Measurements from ENCODE around the gene ADGRL3.
"Not testable (repeated sequence)": the region's sequence is repeated elsewhere in the genome, so short reads cannot be mapped to it uniquely, and the experiment has no call there.

The ADGRL3 gene

GRCh38 chr4:61588621-61589402, 388.7 kb downstream of the ADGRL3 start:
- H3K27ac ChIP-seq, result no peak overlapping the region
- no peak for DNase-seq (ENCODE audit: low read depth, low spot score)

DNA sequence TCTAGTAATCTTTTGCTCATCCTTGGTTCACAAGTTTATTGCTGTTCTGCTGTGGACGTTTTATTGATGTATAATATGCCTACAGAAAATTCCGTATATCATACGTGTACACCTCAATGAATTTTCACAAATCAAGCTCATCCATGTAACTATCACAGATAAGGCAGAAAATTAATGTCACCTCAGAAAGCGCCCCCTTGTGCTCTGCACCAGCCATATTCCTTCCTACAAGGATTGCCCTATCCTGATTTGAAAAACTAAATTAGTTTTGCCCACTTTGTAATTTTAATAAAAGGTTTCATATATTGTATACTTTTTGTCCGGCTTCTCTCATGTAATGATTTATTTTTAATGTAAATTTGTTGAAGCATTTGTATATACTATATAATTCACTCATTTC, 390.8 kb downstream of the ADGRL3 start:
- no peak for DNase-seq (ENCODE audit: low read depth, low spot score)
- no peak overlapping the region for H3K27ac ChIP-seq

- no peak overlapping the region for H3K27ac ChIP-seq
- no peak for DNase-seq (ENCODE audit: low read depth, low spot score)
Observed at GRCh38 chr4:61596606-61597340, 396.6 kb downstream of the ADGRL3 start.

- DNase-seq (ENCODE audit: low read depth, low spot score), result no peak
- H3K27ac ChIP-seq, result no peak overlapping the region
Observed at GRCh38 chr4:61603086-61603485, 403.0 kb downstream of the ADGRL3 start.

DNA sequence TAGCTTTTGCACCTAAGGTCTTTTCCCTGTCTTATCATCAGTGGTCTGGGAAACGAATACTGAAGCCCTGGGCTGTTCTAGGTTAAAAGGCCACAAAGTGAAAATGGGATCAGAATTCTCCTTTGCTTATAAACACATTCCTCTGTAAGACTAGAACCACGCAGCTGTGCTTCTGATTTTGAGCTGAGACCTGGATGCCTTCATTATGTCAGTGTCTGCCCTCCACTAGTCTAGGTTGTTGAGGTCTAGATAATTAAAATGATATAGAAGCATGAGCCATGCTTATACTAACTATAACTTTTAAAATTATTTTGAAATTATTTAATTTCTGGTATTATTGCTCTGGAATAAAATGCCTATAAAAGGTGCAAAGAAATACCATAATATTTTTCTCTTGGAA, 403.9 kb downstream of the ADGRL3 start:
- H3K27ac ChIP-seq, result no peak overlapping the region
- no peak for DNase-seq (ENCODE audit: low read depth, low spot score)

DNA sequence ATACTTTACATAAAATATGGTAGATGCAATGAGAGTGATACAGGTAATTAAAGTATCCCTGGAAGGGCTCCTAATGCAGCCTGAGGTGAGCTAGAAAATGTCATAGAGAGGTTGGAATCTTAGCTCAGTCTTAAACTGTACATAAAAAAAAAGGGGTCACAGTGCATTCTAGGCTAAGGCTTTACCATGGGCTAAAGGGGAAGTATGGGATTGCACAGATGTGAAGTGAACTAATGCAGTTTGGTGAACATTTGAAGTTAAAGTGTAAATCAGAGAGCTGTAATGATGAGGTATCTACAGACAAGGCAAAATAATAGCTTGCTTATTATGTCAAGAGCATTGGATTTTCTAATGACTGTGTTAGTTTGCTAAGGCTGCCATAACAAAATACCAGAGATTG, 405.9 kb downstream of the ADGRL3 start:
- H3K27ac ChIP-seq, result no peak overlapping the region

DNA sequence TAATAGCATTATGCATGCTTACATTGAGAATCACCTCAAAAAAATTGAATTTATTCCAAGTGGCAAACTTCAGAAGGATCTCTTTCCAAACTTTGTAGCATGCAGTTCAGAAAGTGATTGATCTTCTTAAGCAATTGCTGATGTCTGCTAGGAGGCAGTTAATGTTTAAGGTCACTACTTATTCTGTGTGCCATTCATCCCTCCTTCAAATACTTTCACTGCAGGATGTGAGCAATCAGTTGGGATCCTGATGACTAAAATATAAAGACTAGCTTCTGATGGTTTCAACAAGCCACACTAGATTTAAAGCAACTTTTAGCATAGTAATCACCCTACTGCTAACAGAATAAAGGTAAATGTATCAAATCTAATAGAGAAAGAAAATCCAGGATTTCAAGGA, 414.1 kb downstream of the ADGRL3 start:
- H3K27ac ChIP-seq, result no peak overlapping the region
- no peak for DNase-seq (ENCODE audit: low read depth, low spot score)

More for the DNA sequence above, 405.9 kb downstream of the ADGRL3 start:
- no peak for DNase-seq (ENCODE audit: low read depth, low spot score)

DNA sequence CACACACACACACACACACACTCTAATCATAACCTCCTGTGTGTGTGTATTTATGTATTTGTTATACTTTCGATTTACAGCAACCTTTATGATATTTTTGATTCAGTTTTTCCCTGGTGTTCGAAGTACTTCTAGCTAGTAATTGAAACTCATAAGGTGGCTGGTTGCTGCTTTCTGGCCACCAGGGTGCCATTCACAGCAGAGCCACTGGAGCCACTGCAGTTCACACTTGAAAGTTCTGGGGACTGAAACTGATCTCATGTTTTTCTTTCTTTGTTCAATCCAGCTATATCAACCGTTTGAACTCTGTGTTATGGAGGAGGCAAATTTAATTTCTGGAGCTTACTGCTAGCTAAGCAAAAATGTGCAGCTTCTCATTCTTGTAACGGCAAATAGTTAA, 419.4 kb downstream of the ADGRL3 start:
- no peak overlapping the region for H3K27ac ChIP-seq
- DNase-seq (ENCODE audit: low read depth, low spot score), result no peak

DNA sequence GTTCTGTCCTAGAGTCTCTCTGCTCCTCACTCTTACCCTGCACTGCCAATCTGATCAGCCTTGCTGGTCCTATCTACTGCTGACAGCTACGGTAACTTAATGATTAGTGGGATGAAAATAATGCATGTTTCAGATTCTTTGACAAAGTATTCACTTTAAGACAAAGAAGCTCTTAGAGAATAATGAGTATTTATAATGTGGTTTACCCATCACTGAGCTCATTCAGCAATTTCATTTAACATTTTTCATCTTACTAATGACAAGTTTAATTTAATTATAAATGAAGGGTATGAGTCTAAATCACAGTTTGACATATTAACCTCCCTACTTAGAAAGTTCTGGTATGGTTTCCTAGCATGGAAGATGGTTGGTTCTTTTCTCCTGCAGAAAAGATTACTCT, 428.2 kb downstream of the ADGRL3 start:
- H3K27ac ChIP-seq, result no peak overlapping the region
- no peak for DNase-seq (ENCODE audit: low read depth, low spot score)

DNA sequence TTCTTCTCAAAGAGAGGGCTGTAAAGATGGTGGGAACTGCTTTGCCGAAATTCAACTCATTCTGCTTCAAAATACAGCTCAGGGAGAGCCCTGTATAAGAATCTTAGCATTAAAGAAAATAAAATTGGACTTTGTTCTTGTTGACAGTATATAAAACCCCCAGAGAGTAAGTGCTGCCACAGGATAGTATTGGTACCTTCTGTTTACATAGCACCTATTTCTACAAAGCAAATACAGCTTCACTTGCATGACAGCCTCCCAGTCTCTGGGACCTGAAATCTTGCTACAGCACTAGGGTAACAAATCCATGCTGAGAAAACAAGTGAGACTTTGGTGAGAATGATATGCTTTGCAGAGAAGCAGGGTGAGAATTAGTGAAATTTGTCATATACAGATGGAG, 428.6 kb downstream of the ADGRL3 start:
- no peak overlapping the region for H3K27ac ChIP-seq
- DNase-seq (ENCODE audit: low read depth, low spot score), result no peak

DNA sequence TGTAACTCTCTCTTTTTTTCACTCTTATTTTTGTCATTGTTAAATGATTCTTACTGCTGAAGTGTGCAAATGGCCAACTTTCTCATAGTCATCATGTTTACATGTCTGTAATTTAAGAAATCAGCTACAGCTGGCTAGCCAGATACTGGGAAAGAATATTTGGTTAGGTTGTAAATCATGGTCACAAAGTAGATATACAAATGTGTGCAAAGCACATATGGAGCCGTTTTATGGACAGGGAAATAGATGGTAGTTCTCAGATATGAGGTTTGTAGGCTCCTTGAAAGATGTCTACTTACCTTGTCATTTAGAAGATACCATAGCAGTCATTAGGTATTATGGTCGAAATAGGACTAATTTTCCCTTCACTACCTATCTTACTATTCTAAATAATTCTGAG, 430.4 kb downstream of the ADGRL3 start:
- no peak for DNase-seq (ENCODE audit: low read depth, low spot score)
- no peak overlapping the region for H3K27ac ChIP-seq

DNA sequence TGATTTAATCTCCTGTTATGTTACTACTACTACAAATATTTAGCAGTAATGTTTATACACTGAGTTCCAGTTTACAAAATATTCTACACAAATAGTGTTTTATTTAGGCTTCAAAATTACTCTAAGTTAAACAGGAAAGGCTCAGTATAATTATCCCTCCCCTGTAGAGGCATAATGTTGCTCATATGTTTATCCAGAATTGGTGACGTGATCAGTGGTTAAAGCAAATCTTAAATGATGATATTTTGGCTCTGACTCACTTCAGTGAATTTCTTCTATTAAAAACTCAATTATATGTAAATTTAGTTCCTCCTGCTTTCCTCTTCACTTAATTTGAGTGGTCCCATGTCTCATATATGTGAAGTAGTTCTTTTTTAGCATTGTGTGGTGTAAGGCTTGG, 438.5 kb downstream of the ADGRL3 start:
- H3K27ac ChIP-seq, result no peak overlapping the region
- no peak for DNase-seq (ENCODE audit: low read depth, low spot score)

DNA sequence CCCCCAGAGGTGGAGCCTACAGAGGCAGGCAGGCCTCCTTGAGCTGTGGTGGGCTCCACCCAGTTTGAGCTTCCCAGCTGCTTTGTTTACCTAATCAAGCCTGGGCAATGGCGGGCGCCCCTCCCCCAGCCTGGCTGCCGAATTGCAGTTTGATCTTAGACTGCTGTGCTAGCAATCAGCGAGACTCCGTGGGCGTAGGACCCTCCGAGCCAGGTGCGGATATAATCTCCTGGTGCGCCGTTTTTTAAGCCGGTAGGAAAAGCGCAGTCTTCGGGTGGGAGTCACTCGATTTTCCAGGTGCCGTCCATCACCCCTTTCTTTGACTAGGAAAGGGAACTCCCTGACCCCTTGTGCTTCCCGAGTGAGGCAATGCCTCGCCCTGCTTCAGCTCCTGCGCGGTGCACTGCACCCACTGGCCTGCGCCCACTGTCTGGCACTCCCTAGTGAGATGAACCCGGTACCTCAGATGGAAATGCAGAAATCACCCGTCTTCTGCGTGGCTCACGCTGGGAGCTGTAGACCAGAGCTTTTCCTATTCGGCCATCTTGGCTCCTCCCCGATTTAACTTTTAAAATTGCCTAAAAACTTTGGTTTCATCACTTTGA, 446.7 kb downstream of the ADGRL3 start:
- DNase-seq (ENCODE audit: low read depth, low spot score); H3K27ac ChIP-seq: not testable (repeated sequence)

GRCh38 chr4:61648264-61648663, 448.1 kb downstream of the ADGRL3 start:
- DNase-seq (ENCODE audit: low read depth, low spot score), result no peak
- H3K27ac ChIP-seq, result no peak overlapping the region

DNA sequence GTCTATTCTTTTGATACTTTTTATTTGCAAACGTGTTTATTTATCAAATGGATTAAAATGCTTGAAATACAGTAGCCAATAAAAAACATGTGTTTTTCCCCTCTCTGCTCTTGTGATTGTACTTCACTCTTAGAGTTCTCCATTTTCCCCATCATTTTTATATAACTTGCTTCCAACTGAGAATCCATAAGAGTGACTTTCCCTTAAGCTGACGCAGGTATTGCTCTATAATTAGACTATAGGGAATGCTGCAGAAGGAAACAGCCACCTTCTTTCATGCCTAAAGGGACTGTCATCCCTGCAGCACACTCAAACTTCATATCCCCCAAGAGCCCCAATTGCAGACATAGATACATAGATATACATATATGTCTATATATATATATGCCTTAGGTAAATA, 456.9 kb downstream of the ADGRL3 start:
- no peak for DNase-seq (ENCODE audit: low read depth, low spot score)
- H3K27ac ChIP-seq, result no peak overlapping the region

GRCh38 chr4:61661960-61662359, 461.8 kb downstream of the ADGRL3 start:
- H3K27ac ChIP-seq, result no peak overlapping the region
- DNase-seq (ENCODE audit: low read depth, low spot score), result no peak

DNA sequence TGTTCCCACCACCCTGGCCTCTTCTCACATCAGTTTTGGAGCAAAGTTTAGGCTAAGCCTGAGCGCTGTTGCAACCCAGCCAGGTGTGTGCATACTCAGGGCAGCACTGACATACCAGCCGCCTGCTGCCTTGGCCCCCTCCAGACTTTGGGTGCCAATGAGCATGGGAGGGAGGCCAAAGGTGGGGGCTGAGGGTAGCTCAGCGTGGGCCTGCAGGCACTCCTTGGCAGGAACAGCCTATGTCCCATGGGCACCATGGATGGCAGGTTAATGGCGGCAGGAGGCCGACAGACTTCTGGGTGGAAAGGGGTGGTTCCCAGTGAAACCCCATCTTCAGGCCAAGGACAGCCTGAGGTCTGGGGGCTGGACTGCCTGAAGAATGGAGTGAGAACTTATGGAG, 462.2 kb downstream of the ADGRL3 start:
- DNase-seq (ENCODE audit: low read depth, low spot score), result no peak

DNA sequence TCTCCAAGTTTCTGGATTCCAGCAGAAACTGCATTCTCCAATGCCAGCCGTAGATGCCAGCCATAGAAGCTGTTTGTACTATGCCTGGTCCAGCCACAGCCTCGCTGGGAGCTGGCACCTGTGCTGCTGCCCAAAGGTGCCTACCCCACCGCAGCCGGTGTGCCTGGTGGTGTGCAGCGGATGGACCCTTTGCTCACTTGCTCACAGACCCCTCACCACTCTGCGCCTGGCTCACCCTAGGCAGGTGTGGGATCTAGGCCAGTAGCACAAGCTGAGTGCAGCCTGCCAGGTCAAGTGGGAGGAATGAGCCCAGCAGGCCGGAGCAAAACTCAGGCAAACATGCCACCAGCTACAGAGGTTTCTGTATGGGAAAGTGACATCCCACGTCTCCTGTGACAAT, 463.2 kb downstream of the ADGRL3 start:
- DNase-seq (ENCODE audit: low read depth, low spot score), result no peak
- H3K27ac ChIP-seq, result no peak overlapping the region

More for the DNA sequence above, 462.2 kb downstream of the ADGRL3 start:
- H3K27ac ChIP-seq, result no peak overlapping the region

- no peak for DNase-seq (ENCODE audit: low read depth, low spot score)
- no peak overlapping the region for H3K27ac ChIP-seq
Observed at GRCh38 chr4:61665649-61666048, 465.5 kb downstream of the ADGRL3 start.

- no peak for DNase-seq (ENCODE audit: low read depth, low spot score)
Observed at GRCh38 chr4:61666244-61666643, 466.1 kb downstream of the ADGRL3 start.

GRCh38 chr4:61671599-61671998, 471.5 kb downstream of the ADGRL3 start:
- H3K27ac ChIP-seq, result no peak overlapping the region
- no peak for DNase-seq (ENCODE audit: low read depth, low spot score)

More at GRCh38 chr4:61666244-61666643, 466.1 kb downstream of the ADGRL3 start:
- no peak overlapping the region for H3K27ac ChIP-seq
